OCI-LY3 (cell line): Measurements from ENCODE around the gene TNS3.

Experiments used
- EZH2phosphoT487 ChIP-seq: fragments of 200-600 bp; shearing (Covaris generic); IDR thresholded peaks from 2 replicates; pipeline ENCODE4 v1.6.1; 2018; ENCODE audit warnings: antibody characterized with exemption, mixed run types, low read depth
- TF ChIP-seq, protein P1 (sequence below): fragments of 200-600, 300-600 bp; sonication (generic); IDR thresholded peaks from 2 replicates; pipeline ENCODE4 v1.5.1; 2014; ENCODE audit warnings: antibody characterized with exemption, low read length, low read depth

DNA sequence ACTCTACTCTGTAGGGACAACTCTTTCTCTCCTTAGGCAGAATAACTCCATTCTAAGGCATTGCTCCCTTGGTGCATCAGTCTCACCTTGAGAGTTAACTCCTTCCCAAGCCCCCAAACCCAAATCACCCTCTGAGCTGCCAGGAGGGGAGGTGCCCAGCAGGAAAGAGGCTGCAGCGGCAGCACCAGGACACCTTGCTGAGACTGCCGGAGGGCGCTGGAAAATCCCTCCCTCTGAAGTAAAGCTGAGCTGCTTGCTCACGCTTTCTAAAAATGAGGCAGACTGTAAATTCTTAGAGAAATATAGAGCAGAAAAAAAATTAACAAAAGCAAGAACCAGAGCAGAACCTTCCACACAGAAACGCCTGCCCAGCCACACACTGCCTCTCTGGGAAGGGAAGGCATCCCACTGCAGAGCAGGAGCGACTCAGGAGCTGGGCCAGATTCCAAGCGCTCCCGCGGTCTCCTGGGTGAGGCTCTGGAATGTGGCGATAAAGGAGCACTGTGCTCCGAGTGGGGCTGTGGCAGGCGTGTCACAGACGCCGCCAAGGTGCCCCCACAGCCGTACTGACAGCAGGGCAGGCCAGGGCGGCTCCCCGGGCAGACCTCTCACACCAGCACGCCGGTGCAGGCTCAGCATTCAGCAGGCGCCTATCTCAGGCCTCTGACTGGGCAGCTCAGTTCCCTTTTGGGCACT is 202.1 kb downstream of the TNS3 start:
- TF ChIP-seq, protein P1, sequence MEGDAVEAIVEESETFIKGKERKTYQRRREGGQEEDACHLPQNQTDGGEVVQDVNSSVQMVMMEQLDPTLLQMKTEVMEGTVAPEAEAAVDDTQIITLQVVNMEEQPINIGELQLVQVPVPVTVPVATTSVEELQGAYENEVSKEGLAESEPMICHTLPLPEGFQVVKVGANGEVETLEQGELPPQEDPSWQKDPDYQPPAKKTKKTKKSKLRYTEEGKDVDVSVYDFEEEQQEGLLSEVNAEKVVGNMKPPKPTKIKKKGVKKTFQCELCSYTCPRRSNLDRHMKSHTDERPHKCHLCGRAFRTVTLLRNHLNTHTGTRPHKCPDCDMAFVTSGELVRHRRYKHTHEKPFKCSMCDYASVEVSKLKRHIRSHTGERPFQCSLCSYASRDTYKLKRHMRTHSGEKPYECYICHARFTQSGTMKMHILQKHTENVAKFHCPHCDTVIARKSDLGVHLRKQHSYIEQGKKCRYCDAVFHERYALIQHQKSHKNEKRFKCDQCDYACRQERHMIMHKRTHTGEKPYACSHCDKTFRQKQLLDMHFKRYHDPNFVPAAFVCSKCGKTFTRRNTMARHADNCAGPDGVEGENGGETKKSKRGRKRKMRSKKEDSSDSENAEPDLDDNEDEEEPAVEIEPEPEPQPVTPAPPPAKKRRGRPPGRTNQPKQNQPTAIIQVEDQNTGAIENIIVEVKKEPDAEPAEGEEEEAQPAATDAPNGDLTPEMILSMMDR: no peak
- TF ChIP-seq EZH2phosphoT487: no peak
